Fibroblast of mammary gland (primary cell): Measurements from ENCODE around the gene FMN1.

ENCODE experiments used
- DNase-seq: peaks from one replicate; pipeline ENCODE4 v3.0.0-alpha.2; 2010; ENCODE audit warnings: low read depth
- H3K4me3 ChIP-seq: 2 replicates; pipeline ENCODE4 v1.5.1; 2011; ENCODE audit warnings: low read depth, mild to moderate bottlenecking, low read length, moderate library complexity; ENCODE audit not compliant: control insufficient read depth
- CTCF ChIP-seq: conservative IDR thresholded peaks from 2 replicates; pipeline ENCODE4 v1.5.1; 2011; ENCODE audit warnings: low read depth, low read length, inconsistent platforms; ENCODE audit not compliant: control insufficient read depth, insufficient read depth

FMN1 gene

GRCh38 chr15:33188641-33189257, 5.8 kb downstream of the FMN1 start:
- no peak for DNase-seq
- TF ChIP-seq CTCF: no peak
- H3K4me3 ChIP-seq: no peak overlapping the region

GRCh38 chr15:33188159-33188558, 6.4 kb downstream of the FMN1 start:
- no peak for DNase-seq
- H3K4me3 ChIP-seq: no peak overlapping the region

GRCh38 chr15:33183334-33183733, 11.2 kb downstream of the FMN1 start:
- DNase-seq: no peak
- H3K4me3 ChIP-seq: no peak overlapping the region
- no peak for TF ChIP-seq CTCF

More at GRCh38 chr15:33188159-33188558, 6.4 kb downstream of the FMN1 start:
- no peak for TF ChIP-seq CTCF

- TF ChIP-seq CTCF: no peak
- no peak for DNase-seq
Measured at GRCh38 chr15:33182926-33183325, 11.6 kb downstream of the FMN1 start.

GRCh38 chr15:33182278-33182905, 12.1 kb downstream of the FMN1 start:
- DNase-seq: no peak
- no peak for TF ChIP-seq CTCF
- H3K4me3 ChIP-seq: no peak overlapping the region

More at GRCh38 chr15:33182926-33183325, 11.6 kb downstream of the FMN1 start:
- H3K4me3 ChIP-seq: no peak overlapping the region

GRCh38 chr15:33179874-33180273, 14.6 kb downstream of the FMN1 start:
- no peak for DNase-seq
- no peak for TF ChIP-seq CTCF
- H3K4me3 ChIP-seq: no peak overlapping the region
